Measurements from ENCODE around the gene CIROP.

CIROP gene

GRCh38 chr14:23131482-23131881 is 26.7 kb upstream of the CIROP start:
- no peak for DNase-seq (ENCODE audit: low read depth)
- H3K4me3 ChIP-seq (ENCODE audit: control insufficient read depth, low read depth, low read length) = no peak overlapping the region
- TF ChIP-seq CTCF (conservative IDR thresholded peaks at IDR 0.05; ENCODE audit: control insufficient read depth, insufficient read depth, low read depth, low read length) = no peak

- TF ChIP-seq CTCF (conservative IDR thresholded peaks at IDR 0.05; ENCODE audit: control insufficient read depth, insufficient read depth, low read depth, low read length) = no peak
- H3K4me3 ChIP-seq (ENCODE audit: control insufficient read depth, low read depth, low read length) = no peak overlapping the region
- DNase-seq (ENCODE audit: low read depth) = no peak
Observed at GRCh38 chr14:23130871-23131270, 26.1 kb upstream of the CIROP start.

GRCh38 chr14:23129759-23130316 is 25.0 kb upstream of the CIROP start:
- H3K4me3 ChIP-seq (ENCODE audit: control insufficient read depth, low read depth, low read length) = no peak overlapping the region
- TF ChIP-seq CTCF (conservative IDR thresholded peaks at IDR 0.05; ENCODE audit: control insufficient read depth, insufficient read depth, low read depth, low read length) = no peak
- DNase-seq (ENCODE audit: low read depth) = no peak

- no peak for DNase-seq (ENCODE audit: low read depth)
- no peak overlapping the region for H3K4me3 ChIP-seq (ENCODE audit: control insufficient read depth, low read depth, low read length)
- TF ChIP-seq CTCF (conservative IDR thresholded peaks at IDR 0.05; ENCODE audit: control insufficient read depth, insufficient read depth, low read depth, low read length) = no peak
Observed at GRCh38 chr14:23128969-23129758, 24.4 kb upstream of the CIROP start.

GRCh38 chr14:23127861-23128260 is 23.1 kb upstream of the CIROP start:
- H3K4me3 ChIP-seq (ENCODE audit: control insufficient read depth, low read depth, low read length) = no peak overlapping the region
- no peak for DNase-seq (ENCODE audit: low read depth)
- TF ChIP-seq CTCF (conservative IDR thresholded peaks at IDR 0.05; ENCODE audit: control insufficient read depth, insufficient read depth, low read depth, low read length) = no peak

- no peak for DNase-seq (ENCODE audit: low read depth)
- no peak overlapping the region for H3K4me3 ChIP-seq (ENCODE audit: control insufficient read depth, low read depth, low read length)
- TF ChIP-seq CTCF (conservative IDR thresholded peaks at IDR 0.05; ENCODE audit: control insufficient read depth, insufficient read depth, low read depth, low read length) = no peak
Observed at GRCh38 chr14:23126548-23127278, 21.9 kb upstream of the CIROP start.

All from fibroblast of mammary gland (primary cell).